ENCODE results near the gene AFF1. TPM values are rescaled to one million over a fixed set of nuclear protein-coding genes. Genes with fewer than 3 reads are reported as not detected.

The AFF1 gene
- total RNA-seq, 1 donor from 2014 or later = 58.2 TPM

DNA sequence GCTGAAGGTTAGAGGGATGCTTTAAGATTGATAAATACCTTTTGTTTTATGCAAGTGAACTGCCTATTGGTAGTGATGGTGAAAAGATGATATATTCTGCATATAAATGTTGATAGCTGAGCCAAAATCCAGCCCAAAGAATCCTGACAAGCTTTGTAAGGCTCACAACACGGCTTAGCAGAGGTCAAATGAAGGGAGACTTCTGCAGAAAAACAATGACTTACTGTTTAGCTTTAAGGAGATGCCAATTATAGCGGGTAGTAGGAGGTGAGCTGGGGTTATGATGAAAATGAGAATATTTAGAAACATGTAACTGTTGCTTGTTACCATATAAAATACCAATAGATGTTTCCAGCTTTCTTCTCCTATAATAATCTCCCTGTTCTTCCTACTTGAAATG, 97.1 kb downstream of the AFF1 start:
- H3K4me3 Mint-ChIP-seq (ENCODE audit: unreplicated experiment) = no peak overlapping the region
- DNase-seq (ENCODE audit: low read depth) (no peak), FAIRE-seq (no peak)
- H4K20me1 ChIP-seq (ENCODE audit: insufficient read depth, low read length) = peaks cover 86% of the 10 kb centered on the region
- no peaks in the 10 kb centered on the region for H3K27me3 ChIP-seq (ENCODE audit: insufficient read depth, low read length)
- H3K9me3 Mint-ChIP-seq (ENCODE audit: unreplicated experiment) = no peaks in the 10 kb centered on the region
- H3K27ac ChIP-seq (ENCODE audit: low read depth, low read length) = no peak overlapping the region
- H3K4me2 ChIP-seq (ENCODE audit: low read length) = peak overlapping the region; percentile 37
- no peaks in the 10 kb centered on the region for H3K36me3 ChIP-seq (ENCODE audit: insufficient read depth, low read length)
- H2AFZ ChIP-seq (ENCODE audit: low read depth, low read length) = no peak overlapping the region
- peaks cover 21% of the 10 kb centered on the region for H3K4me1 ChIP-seq (ENCODE audit: insufficient read depth, low read length)
- no peaks in the 10 kb centered on the region for H3K27me3 Mint-ChIP-seq (ENCODE audit: low read depth, unreplicated experiment)
- no peaks in the 10 kb centered on the region for H3K36me3 Mint-ChIP-seq (ENCODE audit: low read depth, unreplicated experiment)
- TF ChIP-seq EZH2 (IDR thresholded peaks at IDR 0.05; ENCODE audit: insufficient read depth, low read length) = no peak
- TF ChIP-seq, protein P1, sequence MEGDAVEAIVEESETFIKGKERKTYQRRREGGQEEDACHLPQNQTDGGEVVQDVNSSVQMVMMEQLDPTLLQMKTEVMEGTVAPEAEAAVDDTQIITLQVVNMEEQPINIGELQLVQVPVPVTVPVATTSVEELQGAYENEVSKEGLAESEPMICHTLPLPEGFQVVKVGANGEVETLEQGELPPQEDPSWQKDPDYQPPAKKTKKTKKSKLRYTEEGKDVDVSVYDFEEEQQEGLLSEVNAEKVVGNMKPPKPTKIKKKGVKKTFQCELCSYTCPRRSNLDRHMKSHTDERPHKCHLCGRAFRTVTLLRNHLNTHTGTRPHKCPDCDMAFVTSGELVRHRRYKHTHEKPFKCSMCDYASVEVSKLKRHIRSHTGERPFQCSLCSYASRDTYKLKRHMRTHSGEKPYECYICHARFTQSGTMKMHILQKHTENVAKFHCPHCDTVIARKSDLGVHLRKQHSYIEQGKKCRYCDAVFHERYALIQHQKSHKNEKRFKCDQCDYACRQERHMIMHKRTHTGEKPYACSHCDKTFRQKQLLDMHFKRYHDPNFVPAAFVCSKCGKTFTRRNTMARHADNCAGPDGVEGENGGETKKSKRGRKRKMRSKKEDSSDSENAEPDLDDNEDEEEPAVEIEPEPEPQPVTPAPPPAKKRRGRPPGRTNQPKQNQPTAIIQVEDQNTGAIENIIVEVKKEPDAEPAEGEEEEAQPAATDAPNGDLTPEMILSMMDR (IDR thresholded peaks at IDR 0.05; ENCODE audit: insufficient read depth, low read depth, low read length) = no peak
- H3K9ac ChIP-seq (ENCODE audit: low read length) = no peak overlapping the region
- H3K4me1 Mint-ChIP-seq (ENCODE audit: low read depth, unreplicated experiment) = peaks cover 20% of the 10 kb centered on the region
- no peaks in the 10 kb centered on the region for H3K9me3 ChIP-seq (ENCODE audit: insufficient read depth, low read depth, low read length)
- H3K79me2 ChIP-seq (ENCODE audit: insufficient read depth, low read length) = peaks cover 76% of the 10 kb centered on the region
- H3K27ac Mint-ChIP-seq (ENCODE audit: unreplicated experiment) = no peak overlapping the region
- H3K4me3 ChIP-seq (ENCODE audit: insufficient read depth, low read depth, low read length) = no peak overlapping the region

DNA sequence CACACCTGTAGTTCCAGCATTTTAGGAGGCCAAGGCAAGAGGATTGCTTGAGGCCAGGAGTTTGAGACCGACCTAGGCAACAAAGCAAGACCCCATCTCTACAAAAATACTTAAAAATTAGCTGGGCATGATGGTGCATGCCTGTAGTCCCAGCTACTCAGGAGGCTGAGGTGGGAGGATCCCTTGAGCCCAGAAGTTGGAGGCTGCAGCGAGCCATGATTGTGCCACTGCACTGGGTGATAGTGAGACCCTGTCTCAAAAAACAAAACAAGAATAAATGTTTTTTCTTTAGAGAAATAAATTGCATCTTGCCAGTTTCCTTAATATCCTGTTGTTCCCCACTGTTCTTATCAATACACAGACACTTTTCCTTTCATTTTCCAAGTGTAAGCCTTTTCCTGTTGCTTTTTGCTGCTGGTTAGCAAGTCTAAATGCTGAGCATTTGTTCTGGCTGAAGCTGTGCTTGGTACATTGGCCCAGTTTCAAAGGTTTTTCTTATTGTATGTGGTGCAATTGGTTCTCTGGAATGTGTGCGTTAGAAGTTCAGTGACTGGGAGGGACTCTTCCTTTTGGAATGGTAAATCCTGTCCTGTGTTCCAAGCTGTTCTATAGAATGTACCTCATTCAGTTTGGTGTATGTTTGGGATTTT, 98.2 kb downstream of the AFF1 start:
- Mint-ChIP-seq H3K9me3 (ENCODE audit: unreplicated experiment) (no peaks in the 10 kb centered on the region), H3K4me3 (ENCODE audit: unreplicated experiment) (no peak overlapping the region), H3K27me3 (ENCODE audit: low read depth, unreplicated experiment) (no peaks in the 10 kb centered on the region), H3K27ac (ENCODE audit: unreplicated experiment) (no peak overlapping the region), H3K4me1 (ENCODE audit: low read depth, unreplicated experiment) (peaks cover 24% of the 10 kb centered on the region), H3K36me3 (ENCODE audit: low read depth, unreplicated experiment) (no peaks in the 10 kb centered on the region)
- Histone ChIP-seq H3K4me1 (ENCODE audit: insufficient read depth, low read length) (peaks cover 30% of the 10 kb centered on the region), H3K36me3 (ENCODE audit: insufficient read depth, low read length) (no peaks in the 10 kb centered on the region), H3K9ac (ENCODE audit: low read length) (no peak overlapping the region), H3K9me3 (ENCODE audit: insufficient read depth, low read depth, low read length) (no peaks in the 10 kb centered on the region), H3K27me3 (ENCODE audit: insufficient read depth, low read length) (no peaks in the 10 kb centered on the region), H3K4me2 (ENCODE audit: low read length) (peak overlapping the region; percentile 51), H4K20me1 (ENCODE audit: insufficient read depth, low read length) (peaks cover 84% of the 10 kb centered on the region), H2AFZ (ENCODE audit: low read depth, low read length) (no peak overlapping the region), H3K79me2 (ENCODE audit: insufficient read depth, low read length) (peaks cover 79% of the 10 kb centered on the region), H3K27ac (ENCODE audit: low read depth, low read length) (no peak overlapping the region), H3K4me3 (ENCODE audit: insufficient read depth, low read depth, low read length) (no peak overlapping the region)
- FAIRE-seq (no peak), DNase-seq (ENCODE audit: low read depth) (peak; percentile 81)
- TF ChIP-seq, protein P1 (IDR thresholded peaks at IDR 0.05; ENCODE audit: insufficient read depth, low read depth, low read length) = no peak
- no peak for TF ChIP-seq EZH2 (IDR thresholded peaks at IDR 0.05; ENCODE audit: insufficient read depth, low read length)

DNA sequence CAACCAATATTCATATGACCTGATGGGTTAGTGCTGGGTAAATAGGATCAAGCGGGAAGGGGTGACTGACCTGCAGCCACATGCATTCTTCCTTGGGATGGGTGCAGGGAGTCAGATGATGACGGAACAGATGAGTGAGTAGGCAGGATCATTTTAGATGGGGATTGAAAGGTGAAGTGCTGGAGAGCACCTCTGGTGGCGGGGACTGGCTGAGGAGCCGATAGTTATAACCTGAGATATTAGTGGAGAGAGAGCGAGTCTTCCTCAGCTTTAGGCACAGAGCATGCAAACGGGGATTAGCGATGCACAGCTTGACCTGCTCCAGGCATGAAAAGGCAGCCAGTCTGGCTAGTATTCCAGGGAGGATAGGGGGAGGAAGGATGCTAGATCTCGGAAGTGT, 99.1 kb downstream of the AFF1 start:
- H3K4me1 Mint-ChIP-seq (ENCODE audit: low read depth, unreplicated experiment) = peaks cover 33% of the 10 kb centered on the region
- no peaks in the 10 kb centered on the region for H3K27me3 ChIP-seq (ENCODE audit: insufficient read depth, low read length)
- H3K27ac Mint-ChIP-seq (ENCODE audit: unreplicated experiment) = no peak overlapping the region
- H3K36me3 Mint-ChIP-seq (ENCODE audit: low read depth, unreplicated experiment) = no peaks in the 10 kb centered on the region
- H3K4me1 ChIP-seq (ENCODE audit: insufficient read depth, low read length) = peaks cover 39% of the 10 kb centered on the region
- no peaks in the 10 kb centered on the region for H3K9me3 Mint-ChIP-seq (ENCODE audit: unreplicated experiment)
- H2AFZ ChIP-seq (ENCODE audit: low read depth, low read length) = no peak overlapping the region
- FAIRE-seq (no peak), DNase-seq (ENCODE audit: low read depth) (no peak)
- no peak overlapping the region for H3K4me3 ChIP-seq (ENCODE audit: insufficient read depth, low read depth, low read length)
- H3K36me3 ChIP-seq (ENCODE audit: insufficient read depth, low read length) = no peaks in the 10 kb centered on the region
- no peak overlapping the region for H3K4me2 ChIP-seq (ENCODE audit: low read length)
- H3K9me3 ChIP-seq (ENCODE audit: insufficient read depth, low read depth, low read length) = no peaks in the 10 kb centered on the region
- H3K4me3 Mint-ChIP-seq (ENCODE audit: unreplicated experiment) = no peak overlapping the region
- H4K20me1 ChIP-seq (ENCODE audit: insufficient read depth, low read length) = peaks cover 82% of the 10 kb centered on the region
- no peak overlapping the region for H3K27ac ChIP-seq (ENCODE audit: low read depth, low read length)
- H3K27me3 Mint-ChIP-seq (ENCODE audit: low read depth, unreplicated experiment) = no peaks in the 10 kb centered on the region
- TF ChIP-seq, protein P1 (IDR thresholded peaks at IDR 0.05; ENCODE audit: insufficient read depth, low read depth, low read length) = peak; percentile 5
- TF ChIP-seq EZH2 (IDR thresholded peaks at IDR 0.05; ENCODE audit: insufficient read depth, low read length) = no peak
- peaks cover 78% of the 10 kb centered on the region for H3K79me2 ChIP-seq (ENCODE audit: insufficient read depth, low read length)
- no peak overlapping the region for H3K9ac ChIP-seq (ENCODE audit: low read length)
